ENCODE measurements around the gene GRIFIN.

GRIFIN gene

GRCh38 chr7:2481195-2481594 lies 5.0 kb upstream of the GRIFIN start:
- TF ChIP-seq CTCF (IDR thresholded peaks at IDR 0.05; ENCODE audit: extremely low read depth, missing control alignments): no peak
- no peak for DNase-seq (ENCODE audit: low spot score)

GRCh38 chr7:2480070-2480408 lies 3.8 kb upstream of the GRIFIN start:
- DNase-seq (ENCODE audit: low spot score): no peak
- no peak for TF ChIP-seq CTCF (IDR thresholded peaks at IDR 0.05; ENCODE audit: extremely low read depth, missing control alignments)

GRCh38 chr7:2479276-2480069 lies 3.3 kb upstream of the GRIFIN start:
- no peak for TF ChIP-seq CTCF (IDR thresholded peaks at IDR 0.05; ENCODE audit: extremely low read depth, missing control alignments)
- DNase-seq (ENCODE audit: low spot score): no peak

GRCh38 chr7:2478800-2479199 lies 2.6 kb upstream of the GRIFIN start:
- no peak for DNase-seq (ENCODE audit: low spot score)
- TF ChIP-seq CTCF (IDR thresholded peaks at IDR 0.05; ENCODE audit: extremely low read depth, missing control alignments): no peak

GRCh38 chr7:2478399-2478785 lies 2.2 kb upstream of the GRIFIN start:
- no peak for TF ChIP-seq CTCF (IDR thresholded peaks at IDR 0.05; ENCODE audit: extremely low read depth, missing control alignments)
- no peak for DNase-seq (ENCODE audit: low spot score)

GRCh38 chr7:2477447-2478398 lies 1.5 kb upstream of the GRIFIN start:
- TF ChIP-seq CTCF (IDR thresholded peaks at IDR 0.05; ENCODE audit: extremely low read depth, missing control alignments): peak; percentile 79
- DNase-seq (ENCODE audit: low spot score): peak; percentile 90
